ENCODE measurements around the gene ZC3H13.

Gene ZC3H13, protein sequence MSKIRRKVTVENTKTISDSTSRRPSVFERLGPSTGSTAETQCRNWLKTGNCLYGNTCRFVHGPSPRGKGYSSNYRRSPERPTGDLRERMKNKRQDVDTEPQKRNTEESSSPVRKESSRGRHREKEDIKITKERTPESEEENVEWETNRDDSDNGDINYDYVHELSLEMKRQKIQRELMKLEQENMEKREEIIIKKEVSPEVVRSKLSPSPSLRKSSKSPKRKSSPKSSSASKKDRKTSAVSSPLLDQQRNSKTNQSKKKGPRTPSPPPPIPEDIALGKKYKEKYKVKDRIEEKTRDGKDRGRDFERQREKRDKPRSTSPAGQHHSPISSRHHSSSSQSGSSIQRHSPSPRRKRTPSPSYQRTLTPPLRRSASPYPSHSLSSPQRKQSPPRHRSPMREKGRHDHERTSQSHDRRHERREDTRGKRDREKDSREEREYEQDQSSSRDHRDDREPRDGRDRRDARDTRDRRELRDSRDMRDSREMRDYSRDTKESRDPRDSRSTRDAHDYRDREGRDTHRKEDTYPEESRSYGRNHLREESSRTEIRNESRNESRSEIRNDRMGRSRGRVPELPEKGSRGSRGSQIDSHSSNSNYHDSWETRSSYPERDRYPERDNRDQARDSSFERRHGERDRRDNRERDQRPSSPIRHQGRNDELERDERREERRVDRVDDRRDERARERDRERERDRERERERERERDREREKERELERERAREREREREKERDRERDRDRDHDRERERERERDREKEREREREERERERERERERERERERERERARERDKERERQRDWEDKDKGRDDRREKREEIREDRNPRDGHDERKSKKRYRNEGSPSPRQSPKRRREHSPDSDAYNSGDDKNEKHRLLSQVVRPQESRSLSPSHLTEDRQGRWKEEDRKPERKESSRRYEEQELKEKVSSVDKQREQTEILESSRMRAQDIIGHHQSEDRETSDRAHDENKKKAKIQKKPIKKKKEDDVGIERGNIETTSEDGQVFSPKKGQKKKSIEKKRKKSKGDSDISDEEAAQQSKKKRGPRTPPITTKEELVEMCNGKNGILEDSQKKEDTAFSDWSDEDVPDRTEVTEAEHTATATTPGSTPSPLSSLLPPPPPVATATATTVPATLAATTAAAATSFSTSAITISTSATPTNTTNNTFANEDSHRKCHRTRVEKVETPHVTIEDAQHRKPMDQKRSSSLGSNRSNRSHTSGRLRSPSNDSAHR (N-terminal part only)

GRCh38 chr13:46052319-46053161 is at the start of gene ZC3H13:
TSS of gene ZC3H13 (minus strand) at chr13:46052746. CDS start at chr13:46045507, 7,239 bp downstream.
- peak; percentile 97 for DNase-seq

DNA sequence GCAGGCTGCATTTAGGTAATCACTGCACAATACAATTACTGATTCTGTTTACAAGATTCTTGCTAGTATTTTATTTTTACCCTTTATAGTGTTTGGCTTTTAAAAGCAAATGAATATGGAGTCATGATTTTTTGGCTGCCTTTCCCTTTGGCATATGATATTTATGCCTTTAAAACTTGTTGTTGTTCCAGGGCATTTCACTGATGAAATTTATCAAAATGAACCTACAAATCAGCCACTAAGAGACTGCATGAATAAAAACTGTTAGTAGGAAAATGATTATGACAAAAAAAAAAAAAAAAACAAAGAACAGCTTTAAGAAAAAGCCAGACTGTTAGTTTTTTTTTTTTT is 49.7 kb upstream of the ZC3H13 start:
- no peak for DNase-seq

DNA sequence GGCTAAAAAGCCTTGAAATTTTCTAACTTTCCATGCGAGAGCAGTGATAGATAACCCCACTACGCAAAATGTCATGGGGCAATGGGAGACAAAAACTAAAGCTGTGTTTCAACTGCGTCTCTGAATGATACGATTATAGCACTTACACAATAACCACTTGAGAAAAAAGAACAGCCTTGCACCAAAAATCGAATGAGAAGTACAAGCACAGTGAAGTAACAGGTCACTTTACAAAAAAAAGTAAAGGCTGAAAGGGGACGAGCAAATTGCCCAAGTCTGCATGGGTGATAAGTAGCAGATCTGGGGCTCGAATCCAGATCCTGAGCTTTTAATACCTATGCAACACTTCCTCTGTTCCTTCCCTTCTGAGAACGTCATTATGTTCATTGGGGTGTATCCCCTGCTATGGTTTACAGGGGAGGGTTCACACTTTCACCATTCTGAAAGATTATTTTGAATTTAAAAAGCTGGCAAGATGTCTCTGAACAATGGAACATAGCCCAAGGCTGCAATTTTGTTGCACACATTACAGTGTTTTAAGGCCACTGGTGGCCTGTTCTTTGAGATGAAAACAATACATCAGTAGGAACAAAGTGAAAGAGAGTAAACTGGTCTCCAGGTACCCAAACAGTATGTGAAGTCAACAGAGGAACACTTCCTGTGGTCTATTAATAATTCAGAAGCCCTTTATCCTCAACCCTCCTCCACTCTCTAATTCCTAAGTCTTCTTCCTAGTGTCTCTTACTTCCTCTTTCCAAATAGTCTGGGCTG is 49.1 kb upstream of the ZC3H13 start:
- no peak for DNase-seq

- no peak for DNase-seq
These were observed 48.5 kb upstream of the ZC3H13 start for GRCh38 chr13:46101002-46101401.

DNA sequence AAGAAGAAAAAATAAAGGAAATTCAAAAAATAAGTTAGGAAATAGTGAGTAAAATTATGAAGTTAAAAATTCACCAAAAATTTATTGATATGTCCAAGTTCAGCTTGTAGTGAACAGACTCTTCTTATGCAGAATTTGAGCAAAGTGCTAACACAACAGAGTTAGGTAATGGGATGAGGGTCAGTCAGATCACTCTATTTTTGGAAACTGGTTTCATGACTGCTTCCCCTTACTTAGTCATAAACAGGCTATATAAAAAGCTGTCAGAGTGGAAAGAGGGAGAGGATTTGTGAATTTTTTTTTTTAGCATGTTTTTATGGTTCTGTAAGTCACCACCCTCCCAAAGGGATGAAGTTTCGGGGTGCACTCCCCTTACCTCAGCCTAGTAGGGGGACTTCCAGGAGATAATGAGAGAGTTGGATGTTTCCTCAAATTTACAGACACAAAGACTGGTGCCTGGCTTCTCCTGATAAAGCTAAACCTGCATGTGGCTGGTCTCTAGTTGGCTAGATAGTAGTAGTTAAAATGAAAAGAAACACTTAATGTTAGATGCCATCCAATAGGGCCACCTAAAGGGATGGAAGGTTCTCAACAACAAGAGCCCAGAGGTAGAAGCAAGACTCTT is 47.8 kb upstream of the ZC3H13 start:
- no peak for DNase-seq

DNA sequence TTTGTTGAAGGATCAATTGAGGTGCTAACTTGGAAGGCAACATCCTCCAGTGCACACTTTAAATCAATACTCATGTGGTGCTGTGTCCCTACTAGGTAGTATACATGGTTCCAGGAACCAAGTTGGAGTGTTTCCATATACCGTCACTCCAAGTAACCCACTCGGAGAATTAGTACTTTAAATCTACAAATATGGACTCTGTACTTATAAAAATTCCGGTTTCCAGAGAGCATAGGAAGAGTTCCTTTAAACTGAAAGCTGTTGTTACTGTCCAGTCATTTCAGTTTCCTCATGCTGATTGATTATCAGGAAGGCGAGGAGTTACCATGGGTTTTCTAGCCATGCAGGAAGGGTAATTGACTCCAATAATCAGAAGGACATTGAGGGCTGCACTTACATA is 45.1 kb upstream of the ZC3H13 start:
- DNase-seq: no peak

GRCh38 chr13:46097015-46097414 is 44.5 kb upstream of the ZC3H13 start:
- DNase-seq: no peak

DNA sequence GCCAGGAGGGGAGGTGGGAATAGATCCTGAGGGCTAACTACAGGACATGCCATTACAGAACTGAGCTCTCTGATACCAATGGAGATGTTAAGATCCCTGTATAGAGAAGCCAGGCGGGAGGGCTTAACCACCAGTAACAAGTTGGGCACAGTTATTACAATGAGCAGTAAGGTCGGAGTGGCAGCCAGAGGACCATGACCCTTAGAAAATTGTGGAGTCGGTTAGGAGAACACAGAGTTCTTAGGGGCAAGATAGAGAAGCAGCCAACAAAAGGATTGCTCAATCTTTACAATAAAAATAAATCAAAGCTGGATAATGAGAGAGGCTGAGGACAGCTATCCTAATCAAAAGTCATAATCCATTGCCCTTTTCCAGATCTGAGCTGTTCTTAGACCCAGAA is 41.9 kb upstream of the ZC3H13 start:
- no peak for DNase-seq

- DNase-seq: no peak
These were observed 36.4 kb upstream of the ZC3H13 start for GRCh38 chr13:46088821-46089562.

DNA sequence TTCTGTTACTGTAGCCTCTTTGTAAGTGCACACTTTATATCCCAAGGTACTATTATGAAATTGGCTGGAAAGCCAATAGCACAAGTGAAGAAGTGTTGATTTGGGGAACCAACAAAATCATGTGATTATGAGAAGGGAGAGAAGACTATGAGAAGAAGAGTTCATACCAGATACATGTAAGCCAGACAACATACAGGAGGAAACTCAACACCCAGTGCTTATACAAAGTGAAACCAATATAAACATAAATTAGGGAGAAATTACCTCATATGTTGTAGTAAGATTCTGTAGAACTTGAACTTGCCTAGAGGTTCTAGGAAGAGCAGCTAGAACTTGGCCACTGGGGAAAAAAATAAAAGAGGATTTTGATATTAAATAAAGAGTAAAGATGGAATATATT is 34.9 kb upstream of the ZC3H13 start:
- no peak for DNase-seq

DNA sequence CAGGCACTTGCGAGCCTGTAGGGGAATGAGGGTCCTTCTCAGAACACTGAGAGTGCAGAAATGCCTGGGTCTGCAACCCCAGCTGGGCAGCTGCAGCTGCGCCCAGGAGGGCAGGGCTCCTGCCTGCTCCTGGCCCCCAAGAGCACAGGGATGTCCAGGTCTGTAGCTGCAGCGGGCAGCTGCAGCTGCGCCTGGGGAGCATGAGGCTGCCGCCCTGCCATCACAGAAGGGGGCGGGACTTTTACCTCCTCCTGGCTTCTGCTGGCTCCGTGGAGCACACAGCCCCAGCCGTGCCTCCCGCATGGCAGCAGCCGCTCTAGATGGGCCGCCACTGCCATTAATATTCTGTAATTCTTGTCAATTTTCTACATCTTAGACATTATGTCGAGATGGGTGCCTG is 34.4 kb upstream of the ZC3H13 start:
- DNase-seq: no peak

GRCh38 chr13:46086421-46086922 is 33.9 kb upstream of the ZC3H13 start:
- DNase-seq: no peak

- no peak for DNase-seq
These were observed 33.2 kb upstream of the ZC3H13 start for GRCh38 chr13:46085737-46086136.

- no peak for DNase-seq
These were observed 29.8 kb upstream of the ZC3H13 start for GRCh38 chr13:46082324-46082723.

DNA sequence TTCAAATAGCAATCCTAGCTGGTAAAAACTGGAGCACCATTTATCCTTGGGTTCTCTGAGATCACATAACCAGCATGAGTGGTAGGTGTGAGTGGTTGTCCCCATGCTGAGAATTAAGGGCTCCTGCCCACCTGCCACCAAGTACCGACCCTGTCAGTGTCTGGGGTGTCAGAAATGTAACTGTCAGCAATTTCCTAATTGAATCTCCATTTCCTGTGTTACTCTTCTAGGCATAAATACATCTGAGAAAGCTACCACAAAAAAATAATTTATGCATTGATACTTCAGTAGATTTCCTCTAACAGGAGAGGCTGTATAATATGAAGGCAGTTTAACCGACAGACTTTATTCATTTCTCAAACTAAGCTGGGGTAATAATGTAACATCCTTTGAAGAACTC is 27.2 kb upstream of the ZC3H13 start:
- DNase-seq: no peak

- no peak for DNase-seq
These were observed 24.7 kb upstream of the ZC3H13 start for GRCh38 chr13:46077265-46077664.

DNA sequence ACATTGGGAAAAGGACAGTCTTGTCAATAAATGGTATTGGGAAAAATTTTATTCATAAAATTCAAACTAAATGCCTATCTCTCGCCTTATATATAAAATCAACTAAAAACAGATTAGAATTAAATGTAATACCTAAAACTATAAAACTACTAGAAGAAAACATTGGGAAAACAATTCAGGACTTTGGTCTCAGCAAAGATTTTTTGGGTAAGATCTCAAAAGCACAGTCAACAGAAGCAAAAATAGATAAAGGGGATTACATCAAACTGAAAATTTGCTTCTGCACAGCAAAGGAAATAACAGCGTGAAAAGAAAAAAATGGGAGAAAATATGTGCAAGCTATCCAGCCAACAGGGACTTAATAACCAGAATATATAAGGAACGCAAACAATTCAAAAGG is 24.3 kb upstream of the ZC3H13 start:
- DNase-seq: no peak

DNA sequence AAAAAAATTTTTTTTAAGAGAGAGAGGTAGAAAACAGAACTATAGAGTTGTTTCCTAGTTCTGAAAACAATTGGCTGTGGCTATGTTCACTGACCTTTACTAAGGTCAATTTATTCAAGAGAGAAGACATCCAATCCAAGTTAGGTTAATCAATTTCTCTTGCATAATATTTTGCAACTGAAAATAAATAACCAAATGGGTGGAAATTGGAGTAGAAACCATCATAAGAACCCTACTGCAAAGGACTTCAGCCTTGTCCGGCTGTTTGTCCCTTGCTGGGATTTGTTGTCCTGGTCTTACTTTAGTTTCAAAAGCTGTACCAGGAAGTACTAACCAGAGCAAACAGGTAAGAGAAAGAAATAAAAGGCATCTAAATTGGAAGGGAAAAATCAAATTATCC is 23.3 kb upstream of the ZC3H13 start:
- DNase-seq: no peak

- DNase-seq: no peak
These were observed 19.2 kb upstream of the ZC3H13 start for GRCh38 chr13:46071590-46072249.

DNA sequence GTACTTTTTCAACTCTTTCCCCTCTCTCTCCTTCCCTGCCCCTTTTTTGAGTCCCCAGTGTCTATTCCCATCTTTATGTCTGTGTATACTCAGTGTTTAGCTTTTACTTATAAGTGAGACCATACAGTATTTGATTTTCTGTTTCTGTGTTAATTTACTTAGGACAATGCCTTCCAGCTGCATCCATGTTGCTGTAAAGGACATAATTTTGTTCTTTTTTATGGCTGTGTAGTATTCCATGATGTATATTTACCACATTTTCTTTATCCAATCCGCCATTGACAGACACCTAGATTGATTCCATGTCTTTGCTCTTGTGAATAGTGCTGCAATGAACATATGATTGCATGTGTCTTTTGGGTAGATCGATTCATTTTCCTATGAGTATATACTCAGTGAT is 10.7 kb upstream of the ZC3H13 start:
- no peak for DNase-seq

Data from right hindlimb (tissue), 1 donor.